ENCODE results near the gene POLR2C. TPM values are rescaled to one million over a fixed set of nuclear protein-coding genes. Genes with fewer than 3 reads are reported as not detected.
A peak's percentile ranks its signal among the peaks of the same experiment; 100 is the strongest.

Gene POLR2C
- total and polyA plus RNA-seq, 2 of the 13 experiments (the other 11 are each of a cell fraction or from before 2014, with no cell fraction given): 104 to 216 TPM

DNA sequence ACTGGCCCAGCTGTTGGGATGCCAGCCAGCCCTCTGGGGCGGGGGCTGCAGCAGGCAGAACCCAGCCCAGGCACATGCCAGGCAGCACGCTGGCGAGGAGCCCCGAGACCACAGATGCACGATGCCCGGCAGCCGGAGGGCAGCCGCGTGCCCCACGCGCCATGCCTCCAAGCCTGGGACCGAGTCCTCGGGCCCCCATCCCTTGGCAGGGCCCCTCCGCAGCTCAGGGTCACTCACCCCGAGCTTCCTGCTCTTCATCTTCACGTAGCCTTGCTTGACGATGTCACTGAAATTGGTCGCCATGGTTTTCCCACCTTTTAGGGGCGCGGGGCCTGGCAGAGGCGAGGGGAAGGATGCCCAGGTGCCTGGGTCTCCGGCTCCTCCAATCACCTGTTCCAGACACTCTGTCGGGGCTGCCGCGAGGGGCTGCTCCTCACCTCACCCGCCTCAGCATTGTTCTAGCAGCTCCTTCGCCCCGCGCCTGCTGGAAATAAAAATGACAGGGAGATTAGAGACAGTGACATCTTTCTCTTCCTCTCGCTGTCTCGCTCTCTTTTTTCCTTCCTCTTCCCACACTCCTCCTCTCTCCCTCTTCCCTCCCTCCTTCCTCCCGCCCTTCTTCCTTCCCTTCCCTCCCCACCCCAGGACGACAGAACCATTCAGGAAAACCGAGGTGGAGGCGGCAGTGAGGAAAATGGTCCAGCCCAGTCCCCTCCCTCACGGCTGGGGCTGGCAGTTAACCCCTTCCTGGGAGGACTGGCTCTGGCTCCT, 16.9 kb downstream of the POLR2C start:
- intact Hi-C loops (cut with micrococcal nuclease; ENCODE audit: unreplicated experiment) (no loop called here), in situ Hi-C loops (cut with HindIII; ENCODE audit: extremely low pct_ligation_motif_present, low pct_unique_long_range_greater_than_20kb) (loop anchor here (5.0 kb wide), 1 partner anchor 38 kb away; no protein-coding TSS in a partner anchor)
- peak overlapping the region; percentile 50; the same call in 1 of the 2 replicates for H3K9ac ChIP-seq (ENCODE audit: insufficient read depth, low read depth, low read length)
- peak overlapping the region; percentile 79 for H3K27ac ChIP-seq (ENCODE audit: extremely low read length, insufficient read depth, low read length)
- ChIA-PET CTCF (ENCODE audit: low intra/inter-chr PET ratio, low total read pairs) (no interaction called here), POLR2A (interaction anchor here (0.6 to 5.6 kb wide), 16 partner anchors 7 to 293 kb away, joined by 3 to 147 read pairs (median 4); partner anchors contain the start of genes CIAPIN1, COQ9, CX3CL1 and POLR2C)
- H3K79me2 ChIP-seq (ENCODE audit: insufficient read depth, low read length): peaks cover 25% of the 10 kb centered on the region
- no peak overlapping the region for H2AFZ ChIP-seq (ENCODE audit: low read length)
- no peaks in the 10 kb centered on the region for H3K9me3 ChIP-seq (ENCODE audit: low read length)
- H3K4me1 ChIP-seq (ENCODE audit: insufficient read depth, low read length): peaks cover 87% of the 10 kb centered on the region
- H3K27me3 ChIP-seq (ENCODE audit: control insufficient read depth in 1 of 2, insufficient read depth in 2 of 2, low read length in 2 of 2): no peaks in the 10 kb centered on the region
- WGBS (ENCODE audit: low lambda C conversion rate): 61% methylated on average over 25 of the region's 36 CpGs
- no TSS peak for BruUV-seq (replicated peaks)
- peak; percentile 98 for FAIRE-seq
- peaks cover 8% of the 10 kb centered on the region; the same call in 1 of the 2 replicates for H4K20me1 ChIP-seq (ENCODE audit: insufficient read depth, low read length)
- H3K4me3 ChIP-seq (replicated peaks in 1 of 3; ENCODE audit: insufficient read depth in 1 of 3, low read depth in 2 of 3, low read length in 3 of 3): peak overlapping the region; percentile 28 to 64 (median 52); a peak in 5 of 6 replicates
- H3K4me2 ChIP-seq (ENCODE audit: low read depth, low read length): peak overlapping the region; percentile 93
- ATAC-seq: peak; percentile 12
- peaks cover 9 to 10% of the 10 kb centered on the region in 2 experiments; a peak in 4 of 5 replicates for H3K36me3 ChIP-seq (replicated peaks in 1 of 2; ENCODE audit: control insufficient read depth in 1 of 2, insufficient read depth in 2 of 2, low read length in 2 of 2)
- DNase-seq (ENCODE audit: low spot score): peak; percentile 60
- TF ChIP-seq RBFOX2 (IDR thresholded peaks at IDR 0.05; ENCODE audit: low read depth, low read length) (peak; percentile 63), YEATS2 (CRISPR knock-in tag; IDR thresholded peaks at IDR 0.05; ENCODE audit: borderline replicate concordance) (peak; percentile 34; the same call in 1 of the 2 replicates), MYC (CRISPR knock-in tag; IDR thresholded peaks at IDR 0.05; ENCODE audit: borderline replicate concordance) (peak; percentile 37; the same call in 1 of the 2 replicates), RCOR2 (CRISPR knock-in tag; IDR thresholded peaks at IDR 0.05) (no peak; the same call in 1 of the 2 replicates), HOXD1 (CRISPR knock-in tag; IDR thresholded peaks at IDR 0.05) (peak; percentile 52; the same call in 1 of the 2 replicates), MTF2 (CRISPR knock-in tag; IDR thresholded peaks at IDR 0.05; ENCODE audit: borderline replicate concordance) (no peak), KAT2B (IDR thresholded peaks at IDR 0.05; ENCODE audit: borderline replicate concordance, low read depth, low read length) (no peak), ZNF572 (CRISPR knock-in tag; IDR thresholded peaks at IDR 0.05) (no peak), POLR2AphosphoS2 (IDR thresholded peaks at IDR 0.05; ENCODE audit: low read depth, low read length) (no peak), RFXAP (CRISPR knock-in tag; IDR thresholded peaks at IDR 0.05; ENCODE audit: borderline replicate concordance) (peak; percentile 11; the same call in 1 of the 2 replicates), ZNF33B (CRISPR knock-in tag; IDR thresholded peaks at IDR 0.05) (no peak), U2AF1 (optimal IDR thresholded peaks at IDR 0.05; ENCODE audit: low read depth, low read length) (no peak)
- TF ChIP-seq, protein P1, sequence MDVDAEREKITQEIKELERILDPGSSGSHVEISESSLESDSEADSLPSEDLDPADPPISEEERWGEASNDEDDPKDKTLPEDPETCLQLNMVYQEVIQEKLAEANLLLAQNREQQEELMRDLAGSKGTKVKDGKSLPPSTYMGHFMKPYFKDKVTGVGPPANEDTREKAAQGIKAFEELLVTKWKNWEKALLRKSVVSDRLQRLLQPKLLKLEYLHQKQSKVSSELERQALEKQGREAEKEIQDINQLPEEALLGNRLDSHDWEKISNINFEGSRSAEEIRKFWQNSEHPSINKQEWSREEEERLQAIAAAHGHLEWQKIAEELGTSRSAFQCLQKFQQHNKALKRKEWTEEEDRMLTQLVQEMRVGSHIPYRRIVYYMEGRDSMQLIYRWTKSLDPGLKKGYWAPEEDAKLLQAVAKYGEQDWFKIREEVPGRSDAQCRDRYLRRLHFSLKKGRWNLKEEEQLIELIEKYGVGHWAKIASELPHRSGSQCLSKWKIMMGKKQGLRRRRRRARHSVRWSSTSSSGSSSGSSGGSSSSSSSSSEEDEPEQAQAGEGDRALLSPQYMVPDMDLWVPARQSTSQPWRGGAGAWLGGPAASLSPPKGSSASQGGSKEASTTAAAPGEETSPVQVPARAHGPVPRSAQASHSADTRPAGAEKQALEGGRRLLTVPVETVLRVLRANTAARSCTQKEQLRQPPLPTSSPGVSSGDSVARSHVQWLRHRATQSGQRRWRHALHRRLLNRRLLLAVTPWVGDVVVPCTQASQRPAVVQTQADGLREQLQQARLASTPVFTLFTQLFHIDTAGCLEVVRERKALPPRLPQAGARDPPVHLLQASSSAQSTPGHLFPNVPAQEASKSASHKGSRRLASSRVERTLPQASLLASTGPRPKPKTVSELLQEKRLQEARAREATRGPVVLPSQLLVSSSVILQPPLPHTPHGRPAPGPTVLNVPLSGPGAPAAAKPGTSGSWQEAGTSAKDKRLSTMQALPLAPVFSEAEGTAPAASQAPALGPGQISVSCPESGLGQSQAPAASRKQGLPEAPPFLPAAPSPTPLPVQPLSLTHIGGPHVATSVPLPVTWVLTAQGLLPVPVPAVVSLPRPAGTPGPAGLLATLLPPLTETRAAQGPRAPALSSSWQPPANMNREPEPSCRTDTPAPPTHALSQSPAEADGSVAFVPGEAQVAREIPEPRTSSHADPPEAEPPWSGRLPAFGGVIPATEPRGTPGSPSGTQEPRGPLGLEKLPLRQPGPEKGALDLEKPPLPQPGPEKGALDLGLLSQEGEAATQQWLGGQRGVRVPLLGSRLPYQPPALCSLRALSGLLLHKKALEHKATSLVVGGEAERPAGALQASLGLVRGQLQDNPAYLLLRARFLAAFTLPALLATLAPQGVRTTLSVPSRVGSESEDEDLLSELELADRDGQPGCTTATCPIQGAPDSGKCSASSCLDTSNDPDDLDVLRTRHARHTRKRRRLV (CRISPR knock-in tag; IDR thresholded peaks at IDR 0.05): no peak
- TF ChIP-seq, protein P2, sequence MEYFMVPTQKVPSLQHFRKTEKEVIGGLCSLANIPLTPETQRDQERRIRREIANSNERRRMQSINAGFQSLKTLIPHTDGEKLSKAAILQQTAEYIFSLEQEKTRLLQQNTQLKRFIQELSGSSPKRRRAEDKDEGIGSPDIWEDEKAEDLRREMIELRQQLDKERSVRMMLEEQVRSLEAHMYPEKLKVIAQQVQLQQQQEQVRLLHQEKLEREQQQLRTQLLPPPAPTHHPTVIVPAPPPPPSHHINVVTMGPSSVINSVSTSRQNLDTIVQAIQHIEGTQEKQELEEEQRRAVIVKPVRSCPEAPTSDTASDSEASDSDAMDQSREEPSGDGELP (IDR thresholded peaks at IDR 0.05; ENCODE audit: borderline replicate concordance, low read depth): no peak; the same call in 1 of the 2 replicates
